GM12891 (cell line): Measurements from ENCODE around the gene LHFPL5.

Experiments used
- DNase-seq: peaks from one replicate; pipeline ENCODE4 v3.0.0; 2011; ENCODE audit warnings: low spot score; ENCODE audit not compliant: insufficient read length
- FAIRE-seq: peaks from 2 replicates; lab custom pipeline; 2011; peaks lifted over from hg19 to GRCh38; lab: Jason Lieb, UNC
- PAX5 ChIP-seq: IDR thresholded peaks from 2 replicates; pipeline ENCODE4 v1.6.1; 2011; ENCODE audit warnings: low read length, moderate library complexity, mild to moderate bottlenecking; ENCODE audit not compliant: insufficient read depth, severe bottlenecking
- POLR2A ChIP-seq: IDR thresholded peaks from 2 replicates; pipeline ENCODE4 v1.6.1; 2011; ENCODE audit warnings: low read depth, low read length, control low read depth
- POLR2AphosphoS5 ChIP-seq: IDR thresholded peaks from 2 replicates; pipeline ENCODE4 v1.6.1; 2011; ENCODE audit warnings: low read depth, low read length, control low read depth
- POU2F2 ChIP-seq: IDR thresholded peaks from 2 replicates; pipeline ENCODE4 v1.6.1; 2011; ENCODE audit warnings: low read depth, mild to moderate bottlenecking, control low read depth, low read length, moderate library complexity
- SPI1 ChIP-seq: IDR thresholded peaks from 2 replicates; pipeline ENCODE4 v1.6.1; 2011; ENCODE audit warnings: low read depth, low read length, control low read depth
- TAF1 ChIP-seq: IDR thresholded peaks from 2 replicates; pipeline ENCODE4 v1.6.1; 2011; ENCODE audit warnings: low read depth, low read length, control low read depth

Gene LHFPL5

DNA sequence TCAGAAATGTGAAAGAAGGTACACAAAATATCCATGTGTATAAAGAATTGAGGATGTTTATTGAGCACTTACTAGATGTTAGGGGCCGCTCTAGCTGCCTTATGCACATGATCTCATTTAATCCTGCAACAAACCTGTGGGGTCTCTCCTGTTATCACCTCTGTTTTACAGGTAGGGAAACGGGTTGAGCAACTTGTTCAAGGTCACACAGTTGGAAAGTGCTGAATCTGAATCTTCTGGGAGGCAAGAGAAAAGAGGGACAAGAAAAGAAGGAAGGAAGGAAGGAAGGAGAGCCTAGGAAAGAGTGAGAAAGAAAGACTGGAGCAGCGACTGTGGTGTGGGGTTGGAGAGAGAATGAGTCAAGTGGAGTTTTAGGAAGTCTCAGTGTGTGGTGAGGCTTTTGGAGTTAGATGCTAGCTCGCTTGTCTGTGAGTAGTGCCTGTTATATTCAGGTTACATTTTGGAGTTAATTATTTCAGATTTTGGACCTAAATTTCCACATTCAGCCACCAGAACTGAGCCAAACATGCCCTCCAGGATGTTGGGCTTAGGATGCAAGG is 16.6 kb upstream of the LHFPL5 start:
- FAIRE-seq (no peak), DNase-seq (no peak)
- no peak for TF ChIP-seq SPI1
- TF ChIP-seq POU2F2, result no peak
- TF ChIP-seq PAX5, result no peak

DNA sequence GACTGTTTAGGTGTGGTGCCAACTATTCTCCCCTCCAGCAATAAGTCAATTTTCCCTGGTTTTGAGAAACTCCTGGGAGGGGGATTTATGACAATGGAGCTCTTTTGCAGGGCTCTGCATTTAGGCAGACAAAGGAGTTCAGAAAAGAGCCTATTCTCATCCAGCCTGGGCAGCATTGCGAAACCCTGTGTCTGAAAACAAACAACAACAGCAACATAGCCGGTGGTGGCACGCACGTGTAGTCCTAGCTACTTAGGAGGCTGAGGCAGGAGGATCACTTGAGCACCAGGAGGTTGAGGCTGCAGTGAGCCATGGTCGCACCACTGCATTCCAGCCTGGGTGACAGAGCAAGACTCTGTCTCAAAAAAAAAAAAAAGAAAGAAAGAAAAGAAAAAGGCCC is 14.5 kb upstream of the LHFPL5 start:
- TF ChIP-seq SPI1, result no peak
- TF ChIP-seq TAF1, result no peak
- no peak for TF ChIP-seq POU2F2
- TF ChIP-seq POLR2A, result no peak
- TF ChIP-seq PAX5, result no peak
- no peak for TF ChIP-seq POLR2AphosphoS5
- no peak for DNase-seq
- FAIRE-seq, result no peak

GRCh38 chr6:35794536-35795452 is 10.4 kb upstream of the LHFPL5 start:
- TF ChIP-seq SPI1 (no peak), POLR2AphosphoS5 (no peak), PAX5 (no peak), TAF1 (no peak), POLR2A (no peak), POU2F2 (no peak)
- no peak for FAIRE-seq
- DNase-seq, result no peak

- FAIRE-seq, result no peak
Measured at GRCh38 chr6:35795453-35796071, 9.6 kb upstream of the LHFPL5 start.

DNA sequence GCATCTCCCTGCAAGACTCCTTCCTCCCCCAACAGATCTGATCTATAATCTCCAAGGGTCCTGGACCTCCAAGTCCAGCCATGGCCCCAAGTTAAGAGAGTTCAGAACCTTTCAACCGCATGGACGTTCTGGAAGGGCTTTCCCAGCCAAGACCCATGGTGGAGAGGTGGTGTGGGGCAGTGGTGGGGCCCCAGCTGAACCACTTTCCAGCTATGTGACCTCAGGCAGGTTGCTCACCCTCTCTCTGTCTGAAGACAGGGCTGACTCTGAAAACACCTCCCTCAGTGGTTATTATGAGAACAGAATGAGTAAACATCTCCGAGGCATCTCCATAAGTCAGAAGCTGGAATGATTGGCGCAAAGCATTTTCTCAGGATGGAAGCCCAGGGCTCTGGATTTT is 8.9 kb upstream of the LHFPL5 start:
- no peak for TF ChIP-seq SPI1

More at GRCh38 chr6:35795453-35796071, 9.6 kb upstream of the LHFPL5 start:
- TF ChIP-seq TAF1, result no peak
- TF ChIP-seq PAX5, result no peak
- no peak for TF ChIP-seq SPI1
- TF ChIP-seq POLR2AphosphoS5, result no peak
- TF ChIP-seq POLR2A, result no peak
- no peak for TF ChIP-seq POU2F2
- DNase-seq, result no peak

GRCh38 chr6:35797837-35798526 is 7.2 kb upstream of the LHFPL5 start:
- FAIRE-seq (no peak), DNase-seq (no peak)
- TF ChIP-seq POLR2A (no peak), POU2F2 (no peak), POLR2AphosphoS5 (no peak), SPI1 (no peak), TAF1 (no peak), PAX5 (no peak)

More for the DNA sequence above, 8.9 kb upstream of the LHFPL5 start:
- DNase-seq (no peak), FAIRE-seq (no peak)

GRCh38 chr6:35798706-35799105 is 6.4 kb upstream of the LHFPL5 start:
- FAIRE-seq, result no peak
- DNase-seq, result no peak
- TF ChIP-seq TAF1, result no peak
- TF ChIP-seq SPI1, result no peak
- TF ChIP-seq PAX5, result no peak
- no peak for TF ChIP-seq POLR2A
- TF ChIP-seq POLR2AphosphoS5, result no peak
- TF ChIP-seq POU2F2, result no peak

DNA sequence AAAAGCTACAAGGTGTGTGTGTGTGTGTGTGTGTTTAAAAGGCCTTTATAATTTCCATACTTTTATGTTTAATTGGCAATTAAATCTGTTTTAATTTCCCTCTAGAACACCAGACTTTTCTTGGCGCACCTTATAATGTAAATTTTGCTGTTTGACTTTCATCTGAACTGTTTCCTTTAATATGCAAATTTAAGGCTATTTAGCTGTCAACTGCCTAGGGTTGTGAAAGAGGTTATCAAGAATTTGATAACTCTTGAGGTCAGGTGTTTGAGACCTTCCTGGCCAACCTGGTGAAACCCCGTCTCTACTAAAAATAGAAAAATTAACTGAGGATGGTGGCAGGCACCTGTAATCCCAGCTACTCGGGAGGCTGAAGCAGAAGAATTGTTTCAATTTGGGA is 4.0 kb upstream of the LHFPL5 start:
- FAIRE-seq (no peak), DNase-seq (no peak)
- TF ChIP-seq POLR2A (no peak), POLR2AphosphoS5 (no peak)

DNA sequence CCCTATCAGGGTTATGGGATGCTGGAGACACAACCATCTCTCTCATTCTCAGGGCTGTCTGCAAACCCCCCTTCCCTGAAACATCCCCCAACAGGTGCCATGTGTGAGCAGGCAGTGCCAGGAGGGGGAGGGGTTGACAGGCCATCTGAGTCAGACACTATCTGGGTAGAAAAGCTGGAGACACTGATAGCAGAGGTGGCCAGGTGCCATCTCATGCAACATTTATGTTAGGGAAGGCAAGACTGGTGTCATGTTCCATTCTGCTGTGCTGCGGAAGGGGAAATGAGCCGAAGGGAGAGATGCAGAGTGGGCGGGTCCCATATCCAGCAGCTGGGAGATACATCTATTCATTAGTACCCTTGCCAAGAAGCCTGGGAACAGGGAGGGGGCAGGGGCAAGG is 3.5 kb downstream of the LHFPL5 start:
- DNase-seq (no peak), FAIRE-seq (no peak)

More for the DNA sequence above, 3.5 kb downstream of the LHFPL5 start:
- no peak for TF ChIP-seq POLR2AphosphoS5
- no peak for TF ChIP-seq TAF1
- no peak for TF ChIP-seq POLR2A
- TF ChIP-seq POU2F2, result no peak
- TF ChIP-seq PAX5, result no peak
- TF ChIP-seq SPI1, result no peak
